Endodermal cell (in vitro differentiated cells): ENCODE measurements around the gene PASK. TPM values are rescaled to one million over a fixed set of nuclear protein-coding genes. Genes with fewer than 3 reads are reported as not detected.

Source experiments
- DNase-seq: peaks from one replicate; pipeline ENCODE4 v3.0.0-alpha.2; 2017
- H3K27ac ChIP-seq: 2 replicates; pipeline ENCODE4 v1.5.1; 2013; ENCODE audit warnings: mild to moderate bottlenecking, low read depth, low read length, moderate library complexity
- H3K27me3 ChIP-seq: 2 replicates; pipeline ENCODE4 v1.6.1; 2013; ENCODE audit warnings: mild to moderate bottlenecking, low read length, moderate library complexity; ENCODE audit not compliant: insufficient read depth, control insufficient read depth, poor library complexity, severe bottlenecking
- H3K36me3 ChIP-seq: 2 replicates; pipeline ENCODE4 v1.7.0; 2013; ENCODE audit warnings: mild to moderate bottlenecking, low read length, moderate library complexity; ENCODE audit not compliant: control insufficient read depth, insufficient read depth
- H3K4me1 ChIP-seq: one replicate; pipeline ENCODE4 v1.7.0; 2013; ENCODE audit warnings: low read length; ENCODE audit not compliant: control insufficient read depth, insufficient read depth
- H3K4me3 ChIP-seq: 2 replicates; pipeline ENCODE4 v1.5.1; 2013; ENCODE audit warnings: mild to moderate bottlenecking, low read length, moderate library complexity
- H3K9ac ChIP-seq: 2 replicates; pipeline ENCODE4 v1.6.1; 2013; ENCODE audit warnings: mild to moderate bottlenecking, low read length, moderate library complexity; ENCODE audit not compliant: poor library complexity, severe bottlenecking; ENCODE audit errors: extremely low read depth
- H3K9me3 ChIP-seq: 2 replicates; pipeline ENCODE4 v1.6.1; 2013; ENCODE audit warnings: mild to moderate bottlenecking, low read length, moderate library complexity; ENCODE audit not compliant: control insufficient read depth
- H3K27ac Mint-ChIP-seq: 2 replicates; pipeline ENCODE4 v1.8.0; 2020; ENCODE audit warnings: mixed read lengths
- H3K27me3 Mint-ChIP-seq: 2 replicates; pipeline ENCODE4 v1.8.0; 2021; ENCODE audit warnings: mild to moderate bottlenecking, mixed read lengths; ENCODE audit not compliant: insufficient read depth
- H3K36me3 Mint-ChIP-seq: 2 replicates; pipeline ENCODE4 v1.8.0; 2020; ENCODE audit warnings: low read depth, mixed read lengths
- H3K4me1 Mint-ChIP-seq: 2 replicates; pipeline ENCODE4 v1.8.0; 2020; ENCODE audit warnings: mixed read lengths
- H3K4me3 Mint-ChIP-seq: 2 replicates; pipeline ENCODE4 v1.8.0; 2020; ENCODE audit warnings: mild to moderate bottlenecking, moderate library complexity, mixed read lengths
- H3K9me3 Mint-ChIP-seq: 2 replicates; pipeline ENCODE4 v1.8.0; 2020; ENCODE audit warnings: mild to moderate bottlenecking, mixed read lengths
- WGBS, 2 experiments: methylation state at CpG; one replicate each; pipeline versions ENCODE4 v1.1.5 to v1.1.7; 2013; ENCODE audit warnings: missing lambda C conversion rate in 2 of 2, mixed read lengths in 1 of 2; ENCODE audit not compliant: insufficient coverage in 1 of 2, insufficient read length in 1 of 2; 5-methylcytosine and 5-hydroxymethylcytosine counted together
- total RNA-seq, 2 donors: library from RNA; stranded (reverse); fragmentation: NEBNext Ultra II Directional in 1 of 2; extraction: Animal tissue kit (Norgen Biotek cat#: 25700) in 1 of 2; gene quantifications; 2 replicates in 1 of 2; 3 replicates in 1 of 2; pipeline ENCODE4 v1.2.1, GENCODE V29; 2021
- TF ChIP-seq, protein P1 (sequence below): fragments of 200-600 bp; sonication (generic); conservative IDR thresholded peaks from 2 replicates; pipeline ENCODE4 v1.5.0; 2021; ENCODE audit warnings: antibody characterized with exemption, mild to moderate bottlenecking

Gene PASK
- total RNA-seq, 2 donors from 2014 or later, result 76.5 to 94.5 TPM

DNA sequence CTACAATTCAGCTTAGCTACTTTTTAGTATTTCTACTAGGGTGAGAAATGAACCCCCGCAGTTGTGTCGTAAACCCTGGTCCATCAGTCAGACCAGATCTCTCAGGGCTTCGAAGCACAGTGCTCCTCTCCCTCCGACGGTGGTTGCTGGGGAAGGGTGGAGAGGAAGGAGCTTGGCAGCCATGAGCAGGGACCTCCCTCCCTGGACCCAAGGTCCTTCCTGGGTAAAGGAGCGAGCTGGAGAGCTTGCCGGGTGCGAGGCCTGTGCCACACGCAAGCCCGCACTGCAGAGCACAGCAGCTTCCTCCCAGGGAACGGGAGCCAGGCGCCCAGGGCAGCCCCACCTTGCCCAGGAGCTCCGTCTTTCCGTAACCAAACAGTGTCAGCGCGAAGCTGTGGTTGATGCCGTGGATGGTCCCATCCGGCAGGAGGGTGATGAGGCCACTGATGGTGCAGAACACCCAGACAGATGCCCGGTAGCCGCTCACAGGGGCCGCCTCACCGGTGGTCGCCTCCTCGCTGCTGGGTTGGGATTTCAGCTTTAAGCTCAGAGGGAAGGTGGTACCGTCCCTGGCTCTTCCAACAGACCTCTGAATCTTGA, 12.5 kb downstream of the PASK start:
- Histone ChIP-seq H3K4me3 (no peak overlapping the region), H3K4me1 (no peaks in the 10 kb centered on the region), H3K27ac (no peak overlapping the region), H3K27me3 (no peaks in the 10 kb centered on the region), H3K36me3 (peaks cover 40% of the 10 kb centered on the region), H3K9ac (no peak overlapping the region), H3K9me3 (no peaks in the 10 kb centered on the region)
- H3K4me3 Mint-ChIP-seq, result no peak overlapping the region
- DNase-seq, result no peak
- no peaks in the 10 kb centered on the region for H3K27me3 Mint-ChIP-seq
- no peaks in the 10 kb centered on the region for H3K4me1 Mint-ChIP-seq
- peaks cover 54% of the 10 kb centered on the region for H3K36me3 Mint-ChIP-seq
- TF ChIP-seq, protein P1, sequence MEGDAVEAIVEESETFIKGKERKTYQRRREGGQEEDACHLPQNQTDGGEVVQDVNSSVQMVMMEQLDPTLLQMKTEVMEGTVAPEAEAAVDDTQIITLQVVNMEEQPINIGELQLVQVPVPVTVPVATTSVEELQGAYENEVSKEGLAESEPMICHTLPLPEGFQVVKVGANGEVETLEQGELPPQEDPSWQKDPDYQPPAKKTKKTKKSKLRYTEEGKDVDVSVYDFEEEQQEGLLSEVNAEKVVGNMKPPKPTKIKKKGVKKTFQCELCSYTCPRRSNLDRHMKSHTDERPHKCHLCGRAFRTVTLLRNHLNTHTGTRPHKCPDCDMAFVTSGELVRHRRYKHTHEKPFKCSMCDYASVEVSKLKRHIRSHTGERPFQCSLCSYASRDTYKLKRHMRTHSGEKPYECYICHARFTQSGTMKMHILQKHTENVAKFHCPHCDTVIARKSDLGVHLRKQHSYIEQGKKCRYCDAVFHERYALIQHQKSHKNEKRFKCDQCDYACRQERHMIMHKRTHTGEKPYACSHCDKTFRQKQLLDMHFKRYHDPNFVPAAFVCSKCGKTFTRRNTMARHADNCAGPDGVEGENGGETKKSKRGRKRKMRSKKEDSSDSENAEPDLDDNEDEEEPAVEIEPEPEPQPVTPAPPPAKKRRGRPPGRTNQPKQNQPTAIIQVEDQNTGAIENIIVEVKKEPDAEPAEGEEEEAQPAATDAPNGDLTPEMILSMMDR, result no peak
- H3K27ac Mint-ChIP-seq, result no peak overlapping the region
- WGBS, 2 experiments, result 93 to 95% methylated on average over 22 to 25 of the region's 25 CpGs
- H3K9me3 Mint-ChIP-seq, result no peaks in the 10 kb centered on the region

- no peak overlapping the region for H3K4me3 Mint-ChIP-seq
- Histone ChIP-seq H3K9me3 (no peaks in the 10 kb centered on the region), H3K9ac (no peak overlapping the region), H3K4me3 (no peak overlapping the region), H3K27me3 (no peaks in the 10 kb centered on the region), H3K36me3 (peaks cover 43% of the 10 kb centered on the region), H3K4me1 (no peaks in the 10 kb centered on the region), H3K27ac (no peak overlapping the region)
- TF ChIP-seq, protein P1, result no peak
- 95 to 99% methylated on average over 8 of the region's 8 CpGs for WGBS, 2 experiments
- peaks cover 54% of the 10 kb centered on the region for H3K36me3 Mint-ChIP-seq
- no peaks in the 10 kb centered on the region for H3K4me1 Mint-ChIP-seq
- DNase-seq, result no peak
- H3K27me3 Mint-ChIP-seq, result no peaks in the 10 kb centered on the region
- no peaks in the 10 kb centered on the region for H3K9me3 Mint-ChIP-seq
- H3K27ac Mint-ChIP-seq, result no peak overlapping the region
Observed at GRCh38 chr2:241136191-241136590, 13.1 kb downstream of the PASK start.

- H3K9me3 ChIP-seq, result no peaks in the 10 kb centered on the region
- Mint-ChIP-seq H3K27me3 (no peaks in the 10 kb centered on the region), H3K27ac (no peak overlapping the region), H3K9me3 (no peaks in the 10 kb centered on the region), H3K4me3 (no peak overlapping the region), H3K36me3 (peaks cover 54% of the 10 kb centered on the region), H3K4me1 (no peaks in the 10 kb centered on the region)
- H3K4me3 ChIP-seq, result no peak overlapping the region
- no peaks in the 10 kb centered on the region for H3K4me1 ChIP-seq
- H3K36me3 ChIP-seq, result peaks cover 41% of the 10 kb centered on the region
- WGBS, 2 experiments, result 89 to 98% methylated on average over 6 to 9 of the region's 9 CpGs
- DNase-seq, result no peak
- no peaks in the 10 kb centered on the region for H3K27me3 ChIP-seq
- no peak overlapping the region for H3K9ac ChIP-seq
- TF ChIP-seq, protein P1, result no peak
- no peak overlapping the region for H3K27ac ChIP-seq
Observed at GRCh38 chr2:241135737-241136136, 13.5 kb downstream of the PASK start.
